COLO829 (cell line): Measurements from ENCODE around the gene CC2D1A.
"Not testable (repeated sequence)": the region's sequence is repeated elsewhere in the genome, so short reads cannot be mapped to it uniquely, and the experiment has no call there.

ENCODE experiments used
- DNase-seq: peaks from one replicate; pipeline ENCODE4 v3.0.0; 2012; ENCODE audit warnings: low spot score

CC2D1A gene

DNA sequence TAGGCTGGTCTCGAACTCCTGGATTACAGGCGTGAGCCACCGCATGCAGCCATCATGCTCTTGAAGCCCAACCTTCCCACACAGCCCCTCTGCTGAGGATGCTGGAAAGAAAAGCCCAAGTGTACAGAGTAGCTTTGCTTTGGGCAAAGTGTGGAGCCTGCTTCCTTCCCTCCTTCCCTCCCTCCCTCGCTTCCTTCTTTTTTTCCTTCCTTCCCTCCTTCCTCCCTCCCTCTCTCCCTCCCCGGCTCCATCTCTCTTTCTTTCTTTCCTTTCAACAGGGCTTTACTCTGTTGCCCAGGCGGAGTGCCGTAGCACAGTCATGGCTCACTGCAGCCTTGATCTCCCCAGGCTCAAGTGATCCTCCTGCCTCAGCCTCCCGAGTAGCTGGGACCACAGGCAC is 2.7 kb downstream of the CC2D1A start:
- no peak for DNase-seq

DNA sequence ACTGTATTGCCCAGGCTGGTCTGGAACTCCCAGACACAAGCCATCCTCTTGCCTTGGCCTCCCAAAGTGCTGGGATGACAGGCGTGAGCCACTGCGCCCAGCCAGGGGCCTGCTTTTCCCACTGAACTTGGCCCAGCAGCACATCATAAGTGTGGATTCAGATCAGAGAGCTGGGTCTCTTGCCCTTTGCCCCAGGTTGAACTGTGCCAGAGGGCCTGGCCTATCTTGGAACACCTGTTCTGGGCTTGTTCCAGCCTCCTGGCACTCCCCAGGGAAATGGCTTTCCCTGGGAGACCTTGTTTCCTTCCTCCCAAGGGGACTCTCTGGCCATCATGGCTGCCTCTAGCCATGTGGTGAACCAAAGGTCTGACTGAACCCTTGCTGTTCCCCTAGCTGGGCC is 3.4 kb downstream of the CC2D1A start:
- DNase-seq = no peak

GRCh38 chr19:13913352-13913751 is 7.4 kb downstream of the CC2D1A start:
- no peak for DNase-seq

DNA sequence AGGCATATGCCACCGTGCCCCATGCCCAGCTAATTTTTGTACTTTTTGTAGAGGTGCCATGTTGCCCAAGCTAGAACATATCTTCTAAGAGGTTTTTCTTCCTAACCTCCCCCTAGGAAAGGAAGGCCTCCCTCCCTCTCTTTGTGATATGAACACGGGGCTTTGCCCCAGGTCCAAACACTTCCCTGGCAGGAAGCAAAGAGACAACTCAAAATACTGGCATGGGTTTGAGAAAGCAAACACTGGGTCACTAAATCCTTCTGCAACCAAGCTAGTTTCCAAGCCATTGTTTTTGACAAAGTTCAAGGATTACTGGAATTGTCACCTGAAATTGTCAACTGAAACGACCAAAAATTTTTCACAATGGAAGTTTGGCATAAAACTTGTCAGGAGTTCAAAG is 8.8 kb downstream of the CC2D1A start:
- no peak for DNase-seq

- DNase-seq = no peak
These were observed 11.9 kb downstream of the CC2D1A start for GRCh38 chr19:13917888-13918406.

DNA sequence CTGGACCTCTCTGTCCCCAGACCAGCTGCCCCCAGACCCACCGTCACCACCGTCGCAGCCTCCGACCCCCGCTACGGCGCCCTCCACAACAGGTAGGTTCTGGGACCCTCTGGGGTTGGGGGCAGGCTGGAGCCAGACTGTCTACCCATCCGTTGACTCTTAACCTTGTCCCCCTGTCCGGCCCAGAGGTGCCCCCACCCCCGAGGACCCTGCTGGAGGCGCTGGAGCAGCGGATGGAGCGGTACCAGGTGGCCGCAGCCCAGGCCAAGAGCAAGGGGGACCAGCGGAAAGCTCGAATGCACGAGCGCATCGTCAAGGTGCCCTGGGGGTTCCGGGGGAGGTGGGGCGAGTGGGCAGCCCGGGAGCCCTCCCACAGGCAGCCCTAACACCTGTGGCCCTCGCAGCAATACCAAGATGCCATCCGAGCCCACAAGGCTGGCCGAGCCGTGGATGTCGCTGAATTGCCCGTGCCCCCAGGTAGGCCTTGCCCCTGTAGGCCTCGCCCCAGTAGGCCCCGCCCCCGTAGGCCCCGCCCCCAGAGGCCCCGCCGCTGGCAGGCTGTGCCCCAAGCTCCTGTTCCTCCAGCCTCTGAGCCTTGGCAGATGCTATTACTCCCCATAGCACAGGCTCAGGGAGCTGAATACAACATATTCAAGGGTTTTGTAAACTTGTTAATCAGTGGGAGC is 12.9 kb downstream of the CC2D1A start:
- DNase-seq = no peak

DNA sequence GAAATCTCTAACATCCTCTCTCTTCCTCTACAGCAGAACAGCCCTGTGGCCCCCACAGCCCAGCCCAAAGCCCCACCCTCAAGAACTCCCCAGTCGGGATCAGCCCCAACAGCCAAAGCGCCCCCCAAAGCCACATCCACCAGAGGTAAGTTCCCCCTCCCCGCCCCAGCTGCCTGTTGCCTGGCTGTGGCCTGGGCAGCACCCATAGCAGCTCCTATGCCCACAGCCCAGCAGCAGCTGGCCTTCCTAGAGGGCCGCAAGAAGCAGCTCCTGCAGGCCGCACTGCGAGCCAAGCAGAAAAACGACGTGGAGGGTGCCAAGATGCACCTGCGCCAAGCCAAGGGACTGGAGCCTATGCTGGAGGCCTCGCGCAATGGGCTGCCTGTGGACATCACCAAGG is 14.5 kb downstream of the CC2D1A start:
- DNase-seq = no peak

DNA sequence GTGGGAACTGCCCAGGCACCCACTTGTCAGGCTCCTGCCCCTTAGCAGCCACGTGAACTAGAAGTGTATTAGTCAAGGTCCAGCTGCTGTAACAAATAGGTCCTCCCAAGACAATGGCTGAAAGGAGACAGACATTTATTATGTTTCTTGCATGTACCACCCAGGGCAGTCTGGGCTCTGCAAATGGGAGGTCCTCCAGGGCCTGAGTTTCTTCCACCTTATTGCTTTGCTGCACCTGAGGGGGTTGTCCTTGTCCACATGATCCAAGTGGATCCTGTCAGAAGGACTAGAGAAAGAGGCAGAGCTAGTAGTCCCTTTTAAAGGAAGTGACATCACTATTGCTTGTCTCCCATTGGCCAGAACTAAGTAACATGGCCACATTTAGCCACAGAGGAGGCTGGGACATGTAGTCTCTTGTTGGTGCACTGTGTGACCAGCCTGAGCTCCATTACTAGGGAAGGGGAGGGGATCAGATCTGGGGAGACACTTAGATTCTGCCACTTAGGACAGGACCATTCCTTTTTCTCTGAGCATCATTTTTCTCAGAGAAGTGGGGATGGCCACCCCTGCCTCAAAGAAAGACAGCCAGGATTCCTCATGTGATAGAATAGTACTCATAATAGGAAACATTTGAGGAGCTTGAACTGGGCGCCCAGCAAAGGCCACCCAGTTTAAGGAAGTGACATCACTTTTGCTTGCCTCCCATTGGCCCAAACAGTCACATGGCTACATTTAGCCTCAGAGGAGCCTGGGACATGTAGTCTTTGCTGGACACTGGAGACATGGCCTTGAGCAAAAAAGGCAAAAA is 15.1 kb downstream of the CC2D1A start:
- peak; percentile 42 for DNase-seq

- not testable (repeated sequence) for DNase-seq
These were observed 16.1 kb downstream of the CC2D1A start for GRCh38 chr19:13922118-13922517.

- no peak for DNase-seq
These were observed 17.4 kb downstream of the CC2D1A start for GRCh38 chr19:13923194-13923987.

DNA sequence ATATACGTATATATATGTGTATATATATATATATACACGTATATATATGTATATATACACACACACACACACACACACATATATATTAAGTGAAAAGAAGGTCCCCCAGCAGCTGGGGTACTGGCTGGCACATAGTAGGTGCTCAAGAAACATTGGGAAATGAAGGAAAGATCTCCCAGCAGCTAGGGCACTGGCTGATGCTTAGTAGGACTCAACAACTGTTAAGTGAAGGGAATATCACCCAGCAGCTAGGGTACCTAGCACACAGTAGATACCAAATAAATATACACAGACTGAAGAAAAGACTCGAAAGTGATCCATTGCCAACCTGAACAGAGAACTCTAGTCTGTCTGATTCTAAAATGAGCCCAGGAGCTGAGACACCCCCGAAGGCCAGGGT is 20.0 kb downstream of the CC2D1A start:
- no peak for DNase-seq

GRCh38 chr19:13926715-13927114 is 20.7 kb downstream of the CC2D1A start:
- no peak for DNase-seq

GRCh38 chr19:13929340-13929739 is 23.3 kb downstream of the CC2D1A start:
- no peak for DNase-seq

DNA sequence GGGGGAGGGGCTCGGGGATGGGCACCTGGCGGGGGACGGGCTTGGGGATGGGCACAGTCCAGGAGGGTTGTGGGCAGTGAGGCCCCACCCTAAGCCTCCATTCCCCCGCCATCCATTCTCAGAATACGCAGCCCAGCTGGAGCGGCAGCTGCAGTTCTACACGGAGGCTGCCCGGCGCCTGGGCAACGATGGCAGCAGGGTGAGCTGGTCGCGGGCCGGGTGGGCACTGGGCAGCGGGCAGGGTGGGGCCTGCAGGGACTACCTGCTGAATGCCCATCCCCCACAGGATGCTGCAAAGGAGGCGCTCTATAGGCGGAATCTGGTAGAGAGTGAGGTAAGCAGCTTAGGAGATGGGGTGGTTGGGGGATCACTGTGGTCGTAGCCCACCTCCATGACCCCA is 24.0 kb downstream of the CC2D1A start:
- DNase-seq = no peak

DNA sequence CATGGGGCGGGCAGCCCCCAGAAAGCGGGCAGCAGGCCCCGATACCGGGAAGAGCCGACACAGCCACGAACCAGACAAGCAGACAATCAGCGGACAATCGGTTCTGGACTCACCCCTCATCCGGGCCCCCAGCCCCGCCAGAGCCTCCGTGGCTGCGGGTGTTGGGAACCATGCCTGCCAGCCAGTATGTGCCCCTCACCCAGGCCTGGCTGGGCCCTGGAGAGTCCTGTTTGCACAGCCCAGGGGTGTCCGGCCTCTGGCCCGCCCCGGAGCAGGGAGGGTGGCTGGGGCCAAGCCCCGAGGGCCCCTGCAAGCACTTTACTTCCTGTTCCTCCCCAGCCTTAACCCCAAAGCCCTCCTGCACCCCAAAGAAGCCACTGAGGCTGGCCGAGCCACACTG is 24.4 kb downstream of the CC2D1A start:
- no peak for DNase-seq

GRCh38 chr19:13931391-13932148 is 25.6 kb downstream of the CC2D1A start:
- DNase-seq = no peak

DNA sequence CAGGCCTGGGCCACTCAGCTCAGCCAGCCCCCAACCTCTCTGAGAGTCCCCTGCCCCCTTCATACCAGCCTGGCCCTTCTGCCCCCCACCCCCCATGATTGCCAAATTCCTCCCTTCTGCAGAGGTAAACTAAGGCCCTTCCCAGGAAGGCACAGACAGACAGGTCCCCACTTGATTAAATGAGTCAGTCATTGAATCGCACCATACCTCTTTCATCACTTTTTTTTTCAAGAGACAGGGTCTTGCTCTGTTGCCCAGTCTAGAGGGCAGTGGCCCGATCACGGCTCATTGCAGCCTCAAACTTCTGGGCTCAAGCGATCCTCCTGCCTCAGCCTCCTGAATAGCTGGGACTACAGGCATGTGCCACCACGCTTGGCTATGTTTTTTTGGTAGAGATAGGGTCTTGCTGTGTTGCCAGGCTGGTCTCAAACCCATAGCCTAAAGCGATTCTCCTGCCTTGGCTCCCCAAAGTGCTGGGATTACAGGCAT is 26.2 kb downstream of the CC2D1A start:
- DNase-seq = no peak

DNA sequence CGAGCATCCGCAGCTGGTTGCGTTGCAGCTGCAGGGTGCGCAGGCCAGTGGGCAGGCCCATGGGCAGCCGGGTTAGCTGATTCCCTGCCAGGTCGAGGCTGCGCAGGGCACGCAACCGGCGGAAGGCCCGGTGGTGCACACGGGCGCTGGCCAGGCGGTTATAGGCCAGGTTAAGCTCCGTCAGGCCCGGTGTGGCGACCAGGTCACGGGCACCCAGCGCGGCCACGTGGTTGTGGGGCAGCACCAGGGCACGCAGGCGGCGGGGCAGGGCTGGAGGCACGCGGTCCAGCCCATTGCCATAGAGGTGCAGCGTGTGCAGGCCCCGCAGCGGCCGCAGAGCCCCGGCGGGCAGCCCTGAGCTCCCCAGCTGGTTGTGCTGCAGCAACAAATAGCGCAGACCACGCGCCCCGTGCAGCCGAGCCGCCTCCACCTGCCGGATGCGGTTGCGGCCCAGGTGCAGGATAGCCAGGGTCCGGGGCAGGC is 27.0 kb downstream of the CC2D1A start:
- no peak for DNase-seq

GRCh38 chr19:13934785-13935109 is 28.7 kb downstream of the CC2D1A start:
- no peak for DNase-seq

DNA sequence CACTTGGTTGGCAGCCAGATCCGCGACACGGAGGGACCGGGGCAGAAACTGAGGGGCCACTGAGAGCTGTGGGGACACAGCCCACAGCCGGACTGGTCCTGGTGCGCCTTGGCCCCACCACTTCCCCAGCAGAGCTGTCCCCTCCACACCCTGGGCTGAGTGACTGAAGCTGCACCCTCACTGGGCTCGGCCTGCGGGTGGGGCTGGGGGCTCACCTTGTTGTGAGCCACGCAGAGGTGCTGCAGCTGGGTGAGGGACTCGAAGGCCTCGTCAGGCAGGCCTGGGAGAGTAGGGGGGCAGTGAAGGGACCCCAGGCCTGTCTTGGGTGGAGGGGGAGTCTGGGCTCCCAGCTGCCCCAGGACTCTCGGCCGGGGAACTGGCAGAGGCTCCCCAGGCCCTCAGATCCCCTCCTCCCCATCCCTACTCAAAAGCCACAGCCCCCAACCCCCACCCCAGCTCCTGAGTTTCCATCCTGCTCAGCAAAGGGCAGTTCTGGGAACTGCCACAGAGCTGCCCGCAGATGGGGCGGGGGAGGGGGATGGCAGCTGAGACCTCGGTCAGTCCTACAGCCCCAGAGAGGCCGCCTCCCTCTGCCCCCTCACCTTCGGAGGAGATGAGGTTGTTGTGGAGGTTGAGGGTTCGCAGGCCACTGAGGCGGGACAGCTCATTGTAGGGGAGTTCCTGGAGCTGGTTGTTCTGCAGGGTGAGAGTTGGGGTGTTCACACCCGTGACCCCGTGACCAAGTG is 29.9 kb downstream of the CC2D1A start:
- DNase-seq = no peak
